Cerebellar cortex (tissue), 1 donor: ENCODE results near the gene NEGR1.

ENCODE experiments used
- DNase-seq: peaks from one replicate; pipeline ENCODE4 v3.0.0-alpha.2; 2015; ENCODE audit warnings: low spot score

The NEGR1 gene

GRCh38 chr1:71850515-71850914, 431.8 kb downstream of the NEGR1 start:
- DNase-seq, result no peak

GRCh38 chr1:71843012-71843411, 439.3 kb downstream of the NEGR1 start:
- no peak for DNase-seq

GRCh38 chr1:71839876-71840275, 442.5 kb downstream of the NEGR1 start:
- no peak for DNase-seq

GRCh38 chr1:71836904-71837303, 445.4 kb downstream of the NEGR1 start:
- no peak for DNase-seq

- no peak for DNase-seq
Observed at GRCh38 chr1:71835442-71835813, 446.9 kb downstream of the NEGR1 start.

- DNase-seq, result no peak
Observed at GRCh38 chr1:71834601-71835441, 447.5 kb downstream of the NEGR1 start.

GRCh38 chr1:71831646-71832045, 450.7 kb downstream of the NEGR1 start:
- DNase-seq, result no peak

- DNase-seq, result no peak
Observed at GRCh38 chr1:71829346-71829745, 453.0 kb downstream of the NEGR1 start.

- DNase-seq, result peak; percentile 66
Observed at GRCh38 chr1:71828431-71829012, 453.8 kb downstream of the NEGR1 start.

GRCh38 chr1:71823708-71824305, 458.5 kb downstream of the NEGR1 start:
- peak; percentile 70 for DNase-seq

- DNase-seq, result no peak
Observed at GRCh38 chr1:71817028-71817427, 465.3 kb downstream of the NEGR1 start.

- no peak for DNase-seq
Observed at GRCh38 chr1:71809085-71809484, 473.3 kb downstream of the NEGR1 start.

- DNase-seq, result peak; percentile 72
Observed at GRCh38 chr1:71804140-71804539, 478.2 kb downstream of the NEGR1 start.

- DNase-seq, result no peak
Observed at GRCh38 chr1:71796006-71796405, 486.3 kb downstream of the NEGR1 start.

GRCh38 chr1:71792264-71792663, 490.1 kb downstream of the NEGR1 start:
- DNase-seq, result no peak

- DNase-seq, result no peak
Observed at GRCh38 chr1:71788113-71788512, 494.2 kb downstream of the NEGR1 start.

- no peak for DNase-seq
Observed at GRCh38 chr1:71787699-71788098, 494.6 kb downstream of the NEGR1 start.

GRCh38 chr1:71786218-71786617, 496.1 kb downstream of the NEGR1 start:
- no peak for DNase-seq

- no peak for DNase-seq
Observed at GRCh38 chr1:71785450-71785849, 496.9 kb downstream of the NEGR1 start.

- DNase-seq, result peak; percentile 33
Observed at GRCh38 chr1:71785000-71785399, 497.3 kb downstream of the NEGR1 start.

GRCh38 chr1:71784241-71784640, 498.1 kb downstream of the NEGR1 start:
- DNase-seq, result no peak

- DNase-seq, result peak; percentile 83
Observed at GRCh38 chr1:71783071-71783470, 499.3 kb downstream of the NEGR1 start.

GRCh38 chr1:71781450-71781849, 500.9 kb downstream of the NEGR1 start:
- no peak for DNase-seq
